Epithelial cell of proximal tubule (primary cell): ENCODE measurements around the gene FRG2C. TPM values are rescaled to one million over a fixed set of nuclear protein-coding genes. Genes with fewer than 3 reads are reported as not detected.
"Not testable (repeated sequence)": the region's sequence is repeated elsewhere in the genome, so short reads cannot be mapped to it uniquely, and the experiment has no call there.

Experiments
- DNase-seq: peaks from one replicate; pipeline ENCODE4 v3.0.0-alpha.2; 2011; ENCODE audit warnings: low read depth
- H3K4me3 ChIP-seq: 2 replicates; pipeline ENCODE4 v1.5.1; 2011; ENCODE audit warnings: low read depth, mild to moderate bottlenecking, low read length
- total RNA-seq: library from RNA; depleted of rRNA; stranded (reverse); fragments of >200 nt; gene quantifications from 2 replicates; pipeline ENCODE4 v1.2.3, GENCODE V29; 2015
- TF ChIP-seq, protein P1 (sequence below): conservative IDR thresholded peaks from 2 replicates; pipeline ENCODE4 v1.5.1; 2012; ENCODE audit warnings: low read depth, mild to moderate bottlenecking, low read length

FRG2C gene
- total RNA-seq, 1 donor from 2014 or later: not detected

DNA sequence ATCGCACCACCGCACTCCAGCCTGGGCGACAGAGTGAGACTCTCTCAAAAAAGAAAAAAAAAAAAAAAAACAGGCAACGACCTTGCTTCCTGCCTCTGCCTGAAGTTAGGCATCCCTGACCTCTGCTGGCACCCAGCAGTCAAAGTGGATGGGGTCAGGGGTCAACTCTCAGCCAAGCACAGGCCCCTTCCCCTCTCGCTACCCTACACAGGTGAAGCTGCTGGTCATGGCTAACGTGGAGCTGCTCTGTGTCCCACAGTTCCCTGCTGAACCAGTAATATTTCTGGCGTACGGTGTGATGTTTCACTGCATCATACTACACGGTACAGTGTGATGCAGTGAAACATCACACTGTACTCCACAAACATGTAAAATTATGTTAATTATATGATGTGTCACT, 13.9 kb upstream of the FRG2C start:
- no peak overlapping the region for H3K4me3 ChIP-seq
- no peak for DNase-seq
- TF ChIP-seq, protein P1, sequence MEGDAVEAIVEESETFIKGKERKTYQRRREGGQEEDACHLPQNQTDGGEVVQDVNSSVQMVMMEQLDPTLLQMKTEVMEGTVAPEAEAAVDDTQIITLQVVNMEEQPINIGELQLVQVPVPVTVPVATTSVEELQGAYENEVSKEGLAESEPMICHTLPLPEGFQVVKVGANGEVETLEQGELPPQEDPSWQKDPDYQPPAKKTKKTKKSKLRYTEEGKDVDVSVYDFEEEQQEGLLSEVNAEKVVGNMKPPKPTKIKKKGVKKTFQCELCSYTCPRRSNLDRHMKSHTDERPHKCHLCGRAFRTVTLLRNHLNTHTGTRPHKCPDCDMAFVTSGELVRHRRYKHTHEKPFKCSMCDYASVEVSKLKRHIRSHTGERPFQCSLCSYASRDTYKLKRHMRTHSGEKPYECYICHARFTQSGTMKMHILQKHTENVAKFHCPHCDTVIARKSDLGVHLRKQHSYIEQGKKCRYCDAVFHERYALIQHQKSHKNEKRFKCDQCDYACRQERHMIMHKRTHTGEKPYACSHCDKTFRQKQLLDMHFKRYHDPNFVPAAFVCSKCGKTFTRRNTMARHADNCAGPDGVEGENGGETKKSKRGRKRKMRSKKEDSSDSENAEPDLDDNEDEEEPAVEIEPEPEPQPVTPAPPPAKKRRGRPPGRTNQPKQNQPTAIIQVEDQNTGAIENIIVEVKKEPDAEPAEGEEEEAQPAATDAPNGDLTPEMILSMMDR: no peak

DNA sequence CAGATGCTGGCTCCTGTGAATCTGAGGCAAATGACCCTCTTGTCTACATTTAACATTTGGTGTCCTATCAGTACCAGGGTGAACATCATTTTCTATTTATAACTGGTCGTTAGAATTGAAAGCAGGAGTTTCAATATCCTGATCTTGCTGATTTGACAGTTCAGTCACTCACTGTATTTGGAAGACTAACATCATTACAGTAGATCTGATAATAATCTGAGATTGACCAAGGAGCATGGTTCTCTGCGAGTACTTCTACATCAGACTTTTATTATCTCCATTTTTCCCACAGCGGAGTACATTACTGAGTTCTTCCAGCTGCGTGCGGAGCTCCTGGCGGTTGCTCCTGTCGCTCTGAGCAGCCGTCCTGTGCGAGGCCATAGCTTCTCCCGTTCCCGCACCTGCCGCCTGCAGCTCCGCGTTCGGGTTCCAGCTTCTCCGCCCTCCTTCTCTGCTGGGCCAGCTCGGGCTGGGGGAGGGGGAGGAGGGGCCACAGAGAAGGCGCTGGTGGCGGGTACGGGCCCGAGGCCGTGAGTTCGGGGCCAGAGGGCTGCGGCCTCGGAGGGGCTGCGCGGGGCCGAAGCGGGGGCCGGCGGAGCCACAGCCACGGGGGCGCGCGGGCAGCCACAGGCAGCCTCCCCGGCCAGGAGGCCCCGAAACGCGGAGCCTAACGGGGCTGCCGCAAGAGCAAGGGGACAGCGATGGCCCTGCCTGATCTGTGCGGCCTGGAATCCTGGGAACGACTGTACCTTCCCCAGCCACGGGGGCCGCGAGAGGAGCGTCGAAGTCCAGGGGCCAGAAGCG, 8.8 kb upstream of the FRG2C start:
- H3K4me3 ChIP-seq: not testable (repeated sequence)

DNA sequence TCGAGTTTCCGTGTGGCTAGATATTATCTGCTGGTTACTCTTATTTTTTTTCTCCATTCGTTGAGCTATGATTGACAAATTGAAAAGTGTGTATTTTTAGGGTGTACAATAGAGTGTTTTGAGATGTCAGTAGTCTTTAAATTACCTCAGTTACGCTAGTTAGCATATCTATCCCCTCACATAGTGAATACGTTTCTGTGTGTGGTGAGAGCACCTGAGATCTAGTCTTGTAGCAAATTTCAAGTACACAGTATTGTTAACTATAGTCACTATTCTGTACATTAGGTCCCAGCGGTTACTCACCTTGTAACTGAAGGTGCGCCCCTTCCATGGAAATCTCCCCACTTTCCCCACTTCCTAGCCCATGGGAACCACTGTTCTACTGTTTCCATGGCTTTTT, 8.2 kb upstream of the FRG2C start:
- H3K4me3 ChIP-seq, DNase-seq: not testable (repeated sequence)

More for the DNA sequence above, 8.8 kb upstream of the FRG2C start:
- not testable (repeated sequence) for DNase-seq

DNA sequence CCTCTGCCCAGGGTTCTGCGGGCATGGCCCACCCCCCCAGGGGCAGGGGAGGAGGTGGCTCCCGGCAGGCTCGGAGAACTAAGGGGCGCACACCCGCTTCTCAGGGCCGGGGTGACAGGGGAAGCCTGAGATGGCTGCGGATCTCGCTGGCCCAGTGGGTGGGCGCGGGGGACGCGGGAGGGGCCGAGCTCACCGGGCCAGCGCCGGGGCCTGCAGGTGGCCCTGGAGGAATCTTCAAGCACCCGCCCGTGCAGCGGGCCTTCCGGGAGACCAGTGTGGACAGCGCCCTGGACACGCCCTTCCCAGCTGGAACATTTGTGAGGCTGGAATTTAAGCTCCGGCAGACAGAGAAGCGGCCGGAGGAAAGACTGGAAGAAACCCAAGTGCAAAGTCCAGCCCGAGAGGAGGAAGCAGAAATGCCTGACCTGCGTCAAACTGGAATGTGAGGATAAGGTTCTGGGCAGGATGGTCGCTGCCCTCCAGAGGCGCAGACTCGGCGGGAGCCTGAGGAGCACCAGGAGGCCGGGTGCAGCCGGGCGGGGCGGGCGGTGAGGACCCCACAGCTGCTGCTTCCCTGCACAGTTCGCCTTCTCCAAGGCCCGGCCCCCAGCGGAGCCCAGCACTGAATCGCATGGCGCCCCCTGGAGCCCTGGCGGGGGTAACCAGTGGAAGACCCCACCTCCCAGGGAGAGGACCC, 5.6 kb upstream of the FRG2C start:
- H3K4me3 ChIP-seq: peak overlapping the region; percentile 63
- TF ChIP-seq, protein P1: peak; percentile 47
- DNase-seq: not testable (repeated sequence)

DNA sequence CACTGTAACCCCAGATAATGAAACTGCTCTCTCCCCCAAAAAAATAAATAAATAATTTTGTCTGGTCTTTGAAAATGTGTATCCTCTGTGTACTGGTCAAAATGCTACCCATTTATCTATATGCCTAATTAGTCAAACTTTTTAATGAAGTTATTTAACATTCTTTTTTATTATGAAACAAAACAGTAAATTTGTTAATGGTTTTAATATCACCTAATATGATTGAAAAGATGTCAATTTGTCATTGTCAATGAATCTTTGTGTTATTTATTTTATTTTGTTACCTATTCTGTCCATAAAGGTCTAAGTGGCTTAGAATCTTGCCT, 5.1 kb upstream of the FRG2C start:
- not testable (repeated sequence) for DNase-seq
- H3K4me3 ChIP-seq: peak overlapping the region; percentile 63

DNA sequence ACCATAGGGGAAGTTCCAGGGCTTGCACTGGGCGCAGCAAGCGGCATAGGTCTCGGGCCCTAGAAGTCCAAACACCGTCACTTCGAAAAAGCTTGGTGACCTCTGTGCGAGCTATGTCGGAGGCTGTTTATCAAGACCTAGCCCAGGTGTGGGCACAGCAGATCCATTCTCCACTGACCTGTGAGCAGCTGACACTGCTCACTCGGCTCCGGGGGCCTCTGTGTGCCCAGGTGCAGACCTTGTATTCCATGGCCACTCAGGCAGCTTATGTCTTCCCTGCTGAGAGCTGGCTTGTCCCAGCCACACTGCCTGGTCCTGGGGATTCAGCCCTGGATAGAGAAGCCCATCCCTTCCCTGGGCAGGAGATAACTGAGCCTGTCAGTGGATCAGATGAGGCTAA, 1.5 kb downstream of the FRG2C start:
- DNase-seq: not testable (repeated sequence)

DNA sequence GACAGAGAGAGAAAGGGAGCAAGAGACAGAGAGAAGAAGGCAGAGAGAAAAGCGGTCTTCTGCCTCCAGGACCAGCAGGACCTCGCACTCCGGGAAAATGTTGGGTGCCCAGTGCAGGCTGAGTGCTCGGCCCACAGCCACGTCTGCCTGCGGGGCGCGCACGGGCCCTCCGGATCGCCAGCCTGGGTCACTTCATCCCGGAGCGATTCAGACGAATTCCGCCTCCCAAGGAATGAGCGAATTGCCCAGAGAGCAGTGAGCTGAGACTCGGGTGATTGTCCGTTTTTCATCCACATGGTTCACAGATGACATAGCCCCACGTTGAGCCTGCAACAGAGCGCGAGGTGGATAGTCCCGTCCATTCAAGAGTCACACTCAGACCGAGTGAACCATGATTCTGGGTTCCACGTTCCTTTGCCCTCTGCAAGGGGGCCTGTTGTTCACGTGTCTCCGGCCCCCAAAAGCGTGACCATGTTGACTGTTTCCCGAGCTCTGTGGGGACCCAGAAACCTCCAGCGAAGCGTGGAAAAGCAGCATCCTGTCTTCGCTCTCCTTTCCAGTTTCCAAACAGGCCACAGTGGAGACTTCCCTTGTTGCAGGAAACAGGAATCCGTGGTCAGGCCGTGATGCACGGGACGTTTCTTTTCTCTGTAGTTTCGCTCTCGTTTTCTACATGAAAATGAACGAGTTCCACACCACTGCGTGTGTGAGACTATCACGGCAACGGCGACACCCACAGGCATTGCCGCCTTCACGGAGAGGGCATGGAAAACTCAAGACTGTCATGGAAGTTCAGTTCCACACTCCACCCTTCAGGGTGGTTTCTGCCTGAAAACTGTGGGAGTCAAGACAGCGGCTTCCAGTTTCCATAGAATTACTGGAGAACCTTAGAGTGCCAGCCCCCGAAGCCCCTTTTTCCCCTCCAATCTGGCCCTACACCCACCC, 3.9 kb downstream of the FRG2C start:
- peak overlapping the region; percentile 56 for H3K4me3 ChIP-seq
- DNase-seq: not testable (repeated sequence)

More for the DNA sequence above, 1.5 kb downstream of the FRG2C start:
- not testable (repeated sequence) for H3K4me3 ChIP-seq

DNA sequence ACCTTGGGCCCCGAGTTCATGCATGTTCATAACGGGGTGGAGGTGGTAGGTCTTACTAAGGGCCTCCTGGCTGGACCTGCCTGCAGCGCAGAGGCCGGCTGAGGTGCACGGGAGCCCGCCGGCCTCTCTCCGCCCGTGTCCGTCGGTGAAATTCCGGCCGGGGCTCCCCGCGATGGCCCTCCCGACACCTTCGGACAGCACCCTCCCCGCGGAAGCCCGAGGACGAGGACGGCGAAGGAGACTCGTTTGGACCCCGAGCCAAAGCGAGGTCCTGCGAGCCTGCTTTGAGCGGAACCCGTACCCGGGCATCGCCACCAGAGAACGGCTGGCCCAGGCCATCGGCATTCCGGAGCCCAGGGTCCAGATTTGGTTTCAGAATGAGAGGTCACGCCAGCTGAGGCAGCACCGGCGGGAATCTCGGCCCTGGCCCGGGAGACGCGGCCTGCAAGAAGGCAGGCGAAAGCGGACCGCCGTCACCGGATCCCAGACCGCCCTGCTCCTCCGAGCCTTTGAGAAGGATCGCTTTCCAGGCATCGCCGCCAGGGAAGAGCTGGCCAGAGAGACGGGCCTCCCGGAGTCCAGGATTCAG, 4.7 kb downstream of the FRG2C start:
- peak overlapping the region; percentile 56 for H3K4me3 ChIP-seq
- not testable (repeated sequence) for DNase-seq

DNA sequence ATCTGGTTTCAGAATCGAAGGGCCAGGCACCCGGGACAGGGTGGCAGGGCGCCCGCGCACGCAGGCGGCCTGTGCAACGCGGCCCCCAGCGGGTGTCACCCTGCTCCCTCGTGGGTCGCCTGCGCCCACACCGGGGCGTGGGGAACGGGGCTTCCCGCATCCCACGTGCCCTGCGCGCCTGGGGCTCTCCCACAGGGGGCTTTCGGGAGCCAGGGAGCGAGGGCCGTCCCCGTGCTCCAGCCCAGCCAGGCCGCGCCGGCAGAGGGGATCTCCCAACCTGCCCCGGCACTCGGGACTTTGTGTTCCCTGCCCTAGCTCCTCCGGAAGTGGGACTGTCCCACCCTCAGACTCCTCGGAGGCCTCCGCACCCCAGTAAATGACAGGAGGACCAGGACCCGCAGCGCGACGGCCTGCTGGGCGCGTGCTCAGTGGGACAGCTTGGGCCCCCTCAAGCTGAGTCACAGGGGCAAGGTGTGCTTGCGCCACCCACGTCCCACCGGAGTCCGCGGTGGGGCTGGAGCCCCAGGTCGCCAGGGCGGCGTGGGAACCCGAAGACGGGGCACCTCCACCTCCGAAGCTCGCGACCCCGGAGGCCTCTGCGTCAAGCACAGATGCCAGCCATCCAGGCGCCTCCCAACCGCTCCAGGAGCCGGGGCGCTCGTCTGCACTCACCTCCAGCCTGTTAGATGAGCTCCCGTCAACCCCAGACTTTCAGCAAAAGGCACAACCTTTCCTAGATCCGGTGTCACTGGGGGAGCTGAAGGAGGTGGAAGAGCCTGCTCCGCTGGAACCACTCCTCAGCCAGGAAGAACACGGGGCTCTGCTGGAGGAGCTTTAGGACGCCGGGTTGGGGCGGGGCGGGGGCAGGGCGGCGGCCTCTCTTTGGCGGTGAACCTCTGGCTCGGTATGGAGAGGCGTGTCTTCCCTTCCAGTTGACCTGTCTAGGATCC, 5.5 kb downstream of the FRG2C start:
- H3K4me3 ChIP-seq: peak overlapping the region; percentile 56
- not testable (repeated sequence) for DNase-seq

DNA sequence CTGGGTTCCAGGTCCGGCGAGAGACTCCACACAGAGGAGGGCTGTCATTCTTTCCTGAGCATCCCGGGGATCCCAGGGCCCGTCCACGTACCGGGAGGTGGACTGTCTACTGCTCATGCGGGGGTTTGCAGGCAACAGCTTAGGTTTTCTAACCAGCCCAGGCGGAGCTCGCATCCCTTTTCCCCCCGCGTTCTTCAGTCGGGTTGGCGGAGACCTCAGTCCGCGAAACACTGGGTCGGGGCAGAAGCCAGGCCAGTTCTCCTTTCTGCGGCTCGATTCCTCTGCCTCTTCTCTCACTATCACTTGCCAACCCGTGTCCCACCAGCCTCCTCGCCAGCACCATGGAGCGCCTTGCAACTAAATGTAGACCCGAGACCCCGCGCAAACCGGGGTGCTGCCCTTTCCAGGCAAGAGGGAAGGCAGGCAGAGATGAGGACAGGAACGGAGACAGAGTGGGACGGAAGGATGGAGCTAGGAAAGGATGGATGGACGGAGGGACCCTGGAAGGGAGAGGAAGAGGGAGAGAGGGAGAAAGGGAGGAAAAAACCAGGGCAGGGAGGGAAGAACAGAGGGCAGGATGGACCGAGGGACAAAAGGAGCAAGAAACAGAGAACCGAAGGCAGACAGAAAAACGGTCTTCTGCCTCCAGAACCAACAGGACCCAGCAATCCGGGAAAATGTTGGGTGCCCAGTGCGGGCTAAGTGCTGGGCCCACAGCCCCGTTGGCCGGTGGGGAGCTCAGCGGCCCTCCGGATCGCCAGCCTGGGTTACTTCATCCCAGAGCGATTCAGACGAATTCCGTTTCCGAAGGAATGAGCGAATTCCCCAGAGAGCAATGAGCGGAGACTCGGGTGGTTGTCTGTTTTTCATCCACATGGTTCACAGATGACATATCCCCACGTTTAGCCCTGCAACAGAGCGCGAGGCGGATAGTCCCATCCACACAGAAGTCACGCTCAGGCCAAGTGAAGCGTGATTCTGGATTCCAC, 6.5 kb downstream of the FRG2C start:
- DNase-seq: not testable (repeated sequence)
- H3K4me3 ChIP-seq: peak overlapping the region; percentile 56

DNA sequence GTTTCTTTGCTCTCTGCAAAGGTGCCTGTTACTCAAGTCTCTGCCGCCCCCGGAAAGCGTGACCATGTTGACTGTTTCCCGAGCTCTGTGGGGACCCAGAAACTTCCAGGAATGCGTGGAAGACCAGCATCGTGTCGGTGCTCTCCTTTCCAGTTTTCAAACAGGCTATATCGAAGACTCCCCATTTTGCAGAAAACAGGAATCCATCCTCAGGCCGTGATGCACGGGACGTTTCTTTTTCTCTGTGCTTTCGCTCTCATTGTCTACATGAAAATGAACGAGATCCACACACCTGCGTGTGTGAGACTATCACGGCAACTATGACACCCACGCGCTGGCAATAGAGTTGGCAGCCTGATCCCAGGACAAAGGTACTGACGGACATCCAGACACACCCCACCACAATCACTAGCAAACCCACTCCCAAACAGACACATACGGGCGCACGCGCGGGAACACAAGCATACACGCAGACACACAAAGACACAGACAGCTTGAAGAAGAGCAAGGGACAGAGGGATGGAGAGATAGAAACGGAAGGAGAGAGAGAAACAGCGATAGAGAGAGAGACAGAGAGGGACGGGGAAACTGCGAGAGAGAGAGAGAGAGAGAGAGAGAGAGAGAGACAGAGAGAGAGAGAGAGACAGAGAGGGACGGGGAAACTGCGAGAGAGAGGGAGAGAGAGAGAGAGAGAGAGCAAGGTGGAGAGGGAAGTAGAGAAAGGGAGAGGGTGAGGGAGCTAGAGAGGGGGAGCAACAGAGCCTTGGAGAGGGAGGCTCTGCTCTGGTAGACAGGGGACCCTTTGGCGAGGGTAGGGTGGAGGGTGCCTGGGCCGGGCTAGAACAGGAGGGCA, 7.4 kb downstream of the FRG2C start:
- DNase-seq: not testable (repeated sequence)
- H3K4me3 ChIP-seq: peak overlapping the region; percentile 56

DNA sequence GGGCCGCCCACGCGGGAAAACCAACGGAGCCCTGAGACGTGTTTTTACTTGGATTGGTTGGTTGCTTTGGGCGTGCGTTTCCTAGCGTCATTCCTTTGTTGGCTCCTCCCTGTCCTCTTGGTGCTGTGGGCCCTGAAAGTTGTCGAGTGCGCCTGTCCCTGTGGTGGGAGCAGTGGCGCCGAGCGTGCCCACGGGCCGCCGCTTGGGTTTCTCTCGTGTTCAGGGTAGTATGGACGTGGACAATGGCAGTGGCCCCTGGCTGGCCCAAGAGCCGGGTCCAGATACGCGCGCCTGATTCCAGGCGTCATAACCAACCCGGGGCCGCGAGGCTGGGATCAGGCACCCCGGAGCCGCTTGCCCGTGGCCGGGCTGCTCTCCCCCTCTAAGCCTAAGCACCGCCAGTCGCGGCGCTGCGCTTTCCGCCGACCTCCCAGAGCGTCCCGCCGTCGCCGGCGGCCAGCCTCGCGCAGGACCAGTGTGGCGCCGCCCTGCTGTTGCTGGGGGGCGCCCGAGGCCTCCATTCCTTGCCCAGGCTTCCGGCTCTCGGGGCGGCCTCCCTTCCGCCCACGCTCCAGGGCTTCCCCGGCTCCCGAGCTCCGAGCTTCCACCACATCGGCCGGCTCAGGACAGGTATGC, 8.1 kb downstream of the FRG2C start:
- H3K4me3 ChIP-seq: peak overlapping the region; percentile 56
- peak; percentile 25 for DNase-seq
